Superior temporal gyrus (tissue), 1 donor: Measurements from ENCODE around the gene PTPRR.
A peak's percentile ranks its signal among the peaks of the same experiment; 100 is the strongest.

Experiments used
- DNase-seq: peaks from one replicate; pipeline ENCODE4 v3.0.0-alpha.2; 2016; ENCODE audit errors: extremely low spot score

Gene PTPRR

GRCh38 chr12:70695361-70696023 lies 225.0 kb downstream of the PTPRR start:
- DNase-seq, result no peak

GRCh38 chr12:70692681-70693288 lies 227.8 kb downstream of the PTPRR start:
- DNase-seq, result no peak

- no peak for DNase-seq
Measured at GRCh38 chr12:70691018-70691672, 229.4 kb downstream of the PTPRR start.

GRCh38 chr12:70686907-70687306 lies 233.6 kb downstream of the PTPRR start:
- DNase-seq, result no peak

- no peak for DNase-seq
Measured at GRCh38 chr12:70686299-70686698, 234.2 kb downstream of the PTPRR start.

- DNase-seq, result no peak
Measured at GRCh38 chr12:70683976-70684375, 236.6 kb downstream of the PTPRR start.

GRCh38 chr12:70671698-70672097 lies 248.8 kb downstream of the PTPRR start:
- no peak for DNase-seq

- DNase-seq, result no peak
Measured at GRCh38 chr12:70670948-70671347, 249.6 kb downstream of the PTPRR start.

- no peak for DNase-seq
Measured at GRCh38 chr12:70667253-70667652, 253.3 kb downstream of the PTPRR start.

- no peak for DNase-seq
Measured at GRCh38 chr12:70666364-70666763, 254.2 kb downstream of the PTPRR start.

GRCh38 chr12:70664465-70664881 lies 256.1 kb downstream of the PTPRR start:
- peak; percentile 75 for DNase-seq

GRCh38 chr12:70663838-70664237 lies 256.7 kb downstream of the PTPRR start:
- peak; percentile 44 for DNase-seq

GRCh38 chr12:70661466-70662161 lies 258.9 kb downstream of the PTPRR start:
- peak; percentile 66 for DNase-seq

GRCh38 chr12:70660620-70661219 lies 259.8 kb downstream of the PTPRR start:
- no peak for DNase-seq

GRCh38 chr12:70660002-70660604 lies 260.4 kb downstream of the PTPRR start:
- DNase-seq, result no peak

- DNase-seq, result no peak
Measured at GRCh38 chr12:70659077-70659606, 261.4 kb downstream of the PTPRR start.

- peak; percentile 81 for DNase-seq
Measured at GRCh38 chr12:70657616-70658286, 262.8 kb downstream of the PTPRR start.

- no peak for DNase-seq
Measured at GRCh38 chr12:70652451-70652850, 268.1 kb downstream of the PTPRR start.

GRCh38 chr12:70648831-70649230 lies 271.7 kb downstream of the PTPRR start:
- DNase-seq, result no peak

GRCh38 chr12:70648191-70648590 lies 272.3 kb downstream of the PTPRR start:
- DNase-seq, result no peak

GRCh38 chr12:70646850-70647249 lies 273.7 kb downstream of the PTPRR start:
- no peak for DNase-seq
